ENCODE measurements around the gene NARS2.
"Not testable (repeated sequence)": the region's sequence is repeated elsewhere in the genome, so short reads cannot be mapped to it uniquely, and the experiment has no call there.

Gene NARS2

DNA sequence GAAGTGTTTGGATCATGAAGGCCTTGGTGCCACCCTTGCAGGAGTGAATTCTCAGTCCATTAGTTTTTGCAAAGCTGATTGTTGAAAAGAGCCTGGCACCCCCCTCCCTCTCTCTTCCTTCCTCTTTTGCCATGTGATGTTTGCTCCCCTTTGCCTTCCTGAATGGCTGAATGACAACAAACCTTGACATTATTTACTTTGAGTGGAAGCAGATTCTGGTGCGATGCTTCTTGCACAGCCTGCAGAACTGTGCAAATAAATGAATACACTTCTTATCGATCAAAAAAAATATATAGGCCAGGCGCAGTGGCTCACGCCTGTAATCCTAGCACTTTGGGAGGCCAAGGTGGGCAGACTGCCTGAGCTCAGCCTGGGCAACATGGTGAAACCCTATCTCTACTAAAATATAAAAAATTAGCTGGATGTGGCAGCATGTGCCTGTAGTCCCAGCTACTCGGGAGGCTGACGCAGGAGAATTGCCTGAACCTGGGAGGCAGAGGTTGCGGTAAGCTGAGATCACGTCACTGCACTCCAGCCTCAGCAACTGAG, 2.0 kb upstream of the NARS2 start:
- no peak for DNase-seq (ENCODE audit: low read depth)

DNA sequence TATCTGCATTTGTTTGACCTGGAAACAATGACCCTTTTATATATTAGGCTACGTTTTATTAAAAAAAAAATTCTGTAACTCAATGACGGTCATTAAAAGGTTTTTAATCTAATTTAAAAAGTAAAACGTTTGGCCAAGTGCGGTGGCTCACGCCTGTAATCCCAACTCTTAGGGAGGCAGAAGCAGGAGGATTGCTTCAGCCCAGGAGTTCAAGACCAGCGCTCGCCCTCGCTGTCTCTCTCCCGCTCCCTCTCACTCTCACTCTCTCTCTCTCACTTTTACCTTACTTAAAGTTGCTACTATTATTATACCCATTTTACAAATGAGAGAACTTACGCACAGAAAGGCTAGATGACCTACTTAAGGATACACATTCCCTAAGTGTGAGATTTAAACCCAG, 814 bp upstream of the NARS2 start:
- DNase-seq (ENCODE audit: low read depth) = no peak

- DNase-seq (ENCODE audit: low read depth) = no peak
Measured at GRCh38 chr11:78573681-78574080, 983 bp downstream of the NARS2 start.

- DNase-seq (ENCODE audit: low read depth) = no peak
Measured at GRCh38 chr11:78573271-78573670, 1.4 kb downstream of the NARS2 start.

DNA sequence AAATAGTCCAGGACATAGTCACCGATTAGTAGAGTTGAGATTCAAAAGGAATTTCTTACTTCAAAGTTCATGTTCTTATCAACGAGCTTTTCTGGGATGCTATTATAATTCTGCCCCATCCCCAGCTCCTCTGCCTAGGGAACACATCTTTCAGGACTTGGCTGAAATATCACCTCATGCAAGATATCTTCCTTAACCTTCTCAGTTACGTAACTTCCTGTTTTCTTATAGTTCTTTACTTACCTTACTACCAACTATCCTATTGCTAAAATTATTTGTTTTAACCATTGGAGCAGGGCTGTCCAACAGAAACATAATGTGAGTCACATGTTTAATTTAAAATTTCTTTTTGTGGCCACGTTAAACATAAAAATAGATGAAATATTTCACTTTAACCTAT, 2.3 kb downstream of the NARS2 start:
- DNase-seq (ENCODE audit: low read depth) = no peak

DNA sequence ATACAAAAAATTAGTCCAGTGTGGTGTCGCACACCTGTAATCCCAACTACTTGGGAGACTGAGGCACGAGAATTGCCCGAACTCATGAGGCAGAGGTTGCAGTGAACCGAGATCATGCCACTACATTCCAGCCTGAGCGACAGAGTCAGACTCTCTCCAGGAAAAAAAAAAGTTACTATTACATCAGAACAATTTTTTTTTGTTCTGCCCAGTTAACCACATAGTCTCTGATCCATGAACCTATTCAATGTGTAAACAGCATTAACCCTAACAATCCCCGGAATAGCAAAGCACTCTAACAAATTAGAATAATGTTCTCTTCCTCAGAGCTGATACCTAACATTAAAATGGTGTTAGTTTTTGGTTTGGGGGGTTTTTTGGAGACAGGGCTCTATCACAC, 4.6 kb downstream of the NARS2 start:
- no peak for DNase-seq (ENCODE audit: low read depth)

DNA sequence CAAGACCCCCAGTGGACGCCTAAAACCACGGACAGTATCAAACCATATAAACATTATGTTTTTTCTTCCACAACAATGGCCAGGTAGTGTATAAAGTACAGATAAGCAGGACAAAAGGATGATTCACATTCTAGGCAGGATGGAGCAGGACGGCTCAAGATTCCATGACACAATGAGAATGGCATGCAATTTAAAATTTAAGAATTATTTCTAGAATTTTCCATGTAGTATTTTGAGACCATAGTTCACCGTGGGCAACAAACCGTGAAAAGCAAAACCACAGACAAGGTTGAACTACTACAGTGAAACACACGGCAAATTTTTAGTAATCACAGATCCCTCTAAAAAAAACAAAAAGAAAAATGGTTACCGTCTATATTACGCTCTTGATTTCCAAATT, 7.5 kb downstream of the NARS2 start:
- DNase-seq (ENCODE audit: low read depth) = no peak

DNA sequence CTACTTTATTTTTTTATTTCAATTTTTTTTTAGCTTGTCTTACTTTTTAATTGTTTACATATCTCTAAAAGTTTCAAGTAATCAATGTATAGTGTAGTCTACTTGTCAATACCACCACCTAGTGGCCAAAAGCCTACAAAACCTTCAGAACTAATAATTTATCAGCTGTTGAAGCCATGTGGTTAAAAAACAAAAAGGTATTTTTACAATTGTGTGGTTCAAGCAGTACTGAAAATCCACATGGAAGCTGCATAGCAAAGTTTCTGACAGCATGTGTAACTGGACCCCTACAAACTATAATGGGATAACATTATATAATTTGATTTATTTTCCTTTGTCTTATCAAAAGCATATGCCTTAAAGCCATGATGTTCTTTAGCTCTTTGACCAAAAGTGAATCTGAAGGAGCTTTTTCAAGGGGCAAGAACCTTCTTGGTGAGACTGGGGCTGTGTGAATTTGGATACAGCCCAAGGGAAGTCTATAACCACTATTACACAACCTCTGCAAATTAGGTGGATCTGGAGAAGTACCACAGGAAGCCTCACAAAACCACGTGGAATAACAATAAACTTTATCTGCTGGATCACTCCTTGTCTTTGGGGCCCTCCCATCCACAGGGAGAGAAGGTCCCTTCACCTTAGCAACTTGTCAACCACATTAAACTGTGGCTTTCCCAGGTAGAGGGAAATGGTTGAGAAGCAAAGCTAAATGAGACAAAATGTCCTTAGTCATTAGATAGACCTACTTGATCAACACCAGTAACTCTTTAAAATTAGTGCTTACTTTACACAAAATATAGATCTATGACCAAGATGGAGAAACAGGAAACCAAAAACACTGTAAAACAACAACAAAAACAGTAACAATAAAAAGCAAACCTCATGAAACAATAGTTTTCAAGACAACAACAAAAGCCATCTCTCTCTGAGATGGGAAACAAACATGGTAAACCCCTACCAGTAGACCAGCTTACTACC, 9.9 kb downstream of the NARS2 start:
- no peak for DNase-seq (ENCODE audit: low read depth)

DNA sequence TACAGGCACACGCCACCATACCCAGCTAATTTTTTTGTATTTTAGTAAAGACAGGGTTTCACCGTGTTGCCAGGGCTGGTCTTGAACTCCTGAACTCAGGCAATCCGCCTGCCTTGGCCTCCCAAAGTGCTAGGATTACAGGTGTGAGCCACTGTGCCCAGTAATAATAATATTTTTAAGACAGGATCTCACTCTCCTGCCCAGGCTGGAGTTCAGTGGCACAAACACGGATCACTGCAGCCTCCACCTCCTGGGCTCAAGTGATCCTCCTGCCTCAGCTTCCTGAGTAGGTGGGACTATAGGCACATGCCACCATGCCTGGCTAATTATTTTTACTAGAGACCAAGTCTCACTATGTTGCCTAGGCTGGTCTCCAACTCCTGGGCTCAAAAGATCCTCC, 10.6 kb downstream of the NARS2 start:
- not testable (repeated sequence) for DNase-seq (ENCODE audit: low read depth)

GRCh38 chr11:78563090-78563489, 11.6 kb downstream of the NARS2 start:
- DNase-seq (ENCODE audit: low read depth) = not testable (repeated sequence)

GRCh38 chr11:78562398-78562797, 12.3 kb downstream of the NARS2 start:
- DNase-seq (ENCODE audit: low read depth) = no peak

DNA sequence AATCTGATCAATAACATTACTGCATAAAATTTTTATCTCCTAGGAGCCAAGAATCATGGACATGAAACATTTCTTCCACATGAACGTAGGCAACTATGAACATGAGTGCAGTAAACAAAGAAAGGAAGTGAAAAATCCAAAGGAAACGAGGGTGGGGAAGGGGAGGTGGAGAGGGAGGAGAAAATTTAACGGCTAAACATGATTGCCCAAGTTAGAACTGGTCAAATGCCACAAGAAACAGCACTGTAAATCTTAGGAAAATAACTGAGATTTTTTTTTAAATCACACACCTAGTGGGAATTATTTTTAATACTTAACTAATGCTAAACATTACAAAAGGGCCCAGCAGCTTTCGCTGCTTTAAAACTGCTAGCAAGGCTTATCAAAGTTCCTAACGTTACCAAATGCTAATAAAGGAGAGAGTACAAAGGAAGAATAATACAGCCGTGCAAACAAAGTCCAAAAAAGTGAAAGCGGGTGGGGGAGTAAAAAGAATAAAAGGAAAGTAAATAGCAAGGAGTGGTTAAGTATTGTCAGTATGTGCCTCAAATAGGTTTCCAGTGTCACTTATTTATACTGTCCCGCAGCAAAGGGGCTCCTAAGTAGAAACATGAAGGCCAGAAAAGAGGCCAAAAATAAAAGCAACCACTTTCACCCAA, 13.7 kb downstream of the NARS2 start:
- DNase-seq (ENCODE audit: low read depth) = no peak

DNA sequence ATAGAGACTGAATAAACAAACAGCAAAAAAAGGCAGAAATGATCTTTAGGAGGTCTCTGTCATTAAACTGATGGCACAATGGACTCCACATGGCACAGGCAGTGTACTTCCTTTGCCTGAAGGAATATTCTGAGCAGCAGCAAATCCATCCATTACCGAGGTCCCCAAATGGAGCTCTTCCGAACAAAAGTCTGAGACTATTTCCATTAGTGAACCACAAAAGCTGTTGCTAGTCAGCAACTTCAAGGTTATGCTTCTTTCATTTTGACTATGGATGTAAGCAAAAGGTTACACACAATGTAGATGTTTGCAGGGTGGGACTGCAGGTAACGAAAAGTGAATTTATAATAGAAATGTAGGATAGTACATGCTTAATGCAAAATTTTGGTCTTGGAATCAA, 14.5 kb downstream of the NARS2 start:
- no peak for DNase-seq (ENCODE audit: low read depth)

- DNase-seq (ENCODE audit: low read depth) = no peak
Measured at GRCh38 chr11:78557236-78557635, 17.4 kb downstream of the NARS2 start.

- no peak for DNase-seq (ENCODE audit: low read depth)
Measured at GRCh38 chr11:78555592-78555991, 19.1 kb downstream of the NARS2 start.

DNA sequence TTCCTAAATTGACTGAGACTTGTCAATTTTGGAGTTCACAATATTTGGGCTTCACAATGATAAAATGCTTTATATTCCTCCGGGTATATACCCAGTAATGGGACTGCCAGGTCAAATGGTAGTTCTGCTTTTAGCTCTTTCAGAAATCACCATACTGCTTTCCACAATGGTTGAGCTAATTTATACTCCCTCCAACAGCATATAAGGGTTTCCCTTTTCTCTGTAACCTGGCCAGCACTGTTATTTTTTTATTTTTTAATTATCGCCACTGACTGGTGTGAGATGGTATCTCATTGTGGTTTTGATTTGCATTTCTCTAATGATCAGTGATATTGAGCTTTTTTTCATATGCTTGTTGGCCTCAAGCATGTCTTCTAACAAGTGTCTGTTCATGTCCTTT, 21.8 kb downstream of the NARS2 start:
- DNase-seq (ENCODE audit: low read depth) = no peak

GRCh38 chr11:78552139-78552538, 22.5 kb downstream of the NARS2 start:
- DNase-seq (ENCODE audit: low read depth) = not testable (repeated sequence)

DNA sequence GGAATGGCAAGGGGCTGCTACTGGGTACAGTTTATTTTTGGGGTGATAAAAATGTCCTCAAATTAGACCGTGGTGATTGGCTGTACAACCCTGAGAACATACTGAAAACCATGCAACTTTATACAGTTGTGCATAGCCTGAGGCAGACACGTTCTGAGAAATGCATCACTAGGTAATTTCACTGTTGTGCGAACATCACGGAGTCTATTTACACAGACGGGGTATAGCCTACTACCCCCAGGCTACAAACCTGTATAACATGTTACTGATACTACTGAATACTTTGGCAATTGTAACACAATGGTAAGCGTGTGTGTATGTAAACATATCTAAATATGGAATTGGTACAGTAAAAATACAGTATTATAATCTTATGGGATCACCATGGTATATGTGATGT, 23.6 kb downstream of the NARS2 start:
- no peak for DNase-seq (ENCODE audit: low read depth)

DNA sequence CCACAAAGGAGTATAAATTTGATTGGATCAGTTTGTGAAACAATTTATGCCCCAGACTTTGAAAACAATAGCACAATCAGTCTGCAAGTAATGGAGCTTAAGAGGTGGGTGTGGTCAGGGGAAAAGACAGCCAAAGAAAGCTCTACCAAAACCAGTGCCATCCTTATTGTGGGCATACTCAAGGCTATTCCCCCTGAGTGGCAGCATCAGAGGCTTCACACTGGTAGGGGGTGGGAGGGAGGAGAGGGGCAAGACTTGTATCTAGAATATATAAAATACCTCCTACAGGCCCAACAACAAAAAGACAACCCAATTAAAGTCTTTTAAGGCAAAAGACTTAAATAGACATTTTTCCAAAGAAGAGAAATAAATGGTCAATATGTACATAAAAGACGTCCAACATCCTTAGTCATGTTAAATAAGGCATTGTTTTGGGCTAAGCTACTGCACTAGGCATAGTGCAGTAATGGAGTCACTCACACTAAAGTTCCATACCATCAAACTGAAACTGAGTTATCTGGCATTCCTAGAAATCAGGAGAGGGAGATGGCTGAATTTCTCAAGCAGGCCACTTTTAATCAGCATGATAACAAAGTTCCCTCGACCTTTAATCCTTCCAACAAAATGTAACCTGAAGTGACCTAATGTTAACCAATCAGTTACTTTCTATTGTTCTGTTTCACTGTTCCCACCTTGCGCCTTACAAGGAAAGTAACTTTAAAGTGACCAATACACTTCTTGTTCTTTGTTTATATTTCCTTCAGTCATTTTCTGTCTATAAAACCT, 24.8 kb downstream of the NARS2 start:
- no peak for DNase-seq (ENCODE audit: low read depth)

- no peak for DNase-seq (ENCODE audit: low read depth)
Measured at GRCh38 chr11:78548911-78549590, 25.6 kb downstream of the NARS2 start.

DNA sequence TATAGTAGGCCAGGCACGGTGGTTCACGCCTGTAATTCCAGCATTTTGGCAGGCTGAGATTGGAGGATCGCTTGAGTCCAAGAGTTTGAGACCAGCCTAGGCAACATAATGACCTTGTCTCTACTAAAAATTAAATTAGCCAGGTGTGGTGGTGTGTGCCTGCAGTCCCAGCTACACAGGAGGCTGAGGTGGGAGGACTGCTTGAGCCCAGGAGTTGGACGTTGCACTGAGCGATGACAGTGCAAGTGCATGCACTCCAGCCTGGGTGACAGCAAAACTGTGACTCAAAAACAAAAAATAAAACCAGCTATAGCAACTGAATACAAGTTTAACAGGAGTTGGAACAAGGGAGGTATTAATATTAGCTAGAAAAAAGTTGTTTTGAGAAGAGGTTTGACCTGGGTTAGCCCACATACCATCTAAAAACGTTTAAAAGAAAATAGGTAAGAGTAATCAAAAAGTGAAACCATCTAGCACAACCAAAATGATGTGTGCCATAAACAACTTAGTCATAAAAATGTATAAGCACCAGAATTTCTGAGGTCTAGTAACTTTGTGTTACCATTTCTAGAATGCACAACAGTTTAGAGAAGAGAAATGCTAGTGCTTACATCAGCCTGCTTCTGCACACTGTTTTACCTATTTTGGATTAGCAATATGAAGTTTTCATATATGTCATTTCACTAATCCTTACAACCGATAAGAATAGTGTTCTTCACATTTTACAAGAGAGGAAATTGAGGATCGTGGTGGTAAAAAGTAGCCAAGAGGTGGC, 26.5 kb downstream of the NARS2 start:
- DNase-seq (ENCODE audit: low read depth) = no peak
